Smooth muscle cell (in vitro differentiated cells): ENCODE data around the gene GRB10. TPM values are rescaled to one million over a fixed set of nuclear protein-coding genes. Genes with fewer than 3 reads are reported as not detected.

ENCODE experiments used
- DNase-seq: peaks from one replicate; lab custom pipeline; 2025; ENCODE audit not compliant: unreplicated experiment; lab: John Stamatoyannopoulos, UW
- H2AFZ ChIP-seq: fragments of 200-600 bp; sonication (generic); 2 replicates; pipeline ENCODE4 v1.6.0; 2016; ENCODE audit warnings: antibody characterized with exemption, low read depth, mild to moderate bottlenecking
- H3F3A ChIP-seq: fragments of 200-600 bp; sonication (generic); 2 replicates; pipeline ENCODE4 v1.6.0; 2017; ENCODE audit warnings: antibody characterized with exemption, low read depth
- H3K27ac ChIP-seq: fragments of 200-600 bp; sonication (generic); 2 replicates; pipeline ENCODE4 v1.5.1; 2016; ENCODE audit warnings: low read depth, mild to moderate bottlenecking
- H3K27me3 ChIP-seq: fragments of 200-600 bp; sonication (generic); 2 replicates; pipeline ENCODE4 v1.6.1; 2016; ENCODE audit warnings: low read depth, mild to moderate bottlenecking
- H3K36me3 ChIP-seq: fragments of 200-600 bp; sonication (generic); 2 replicates; pipeline ENCODE4 v1.5.1; 2016; ENCODE audit warnings: low read depth
- H3K4me1 ChIP-seq: fragments of 200-600 bp; sonication (generic); 2 replicates; pipeline ENCODE4 v1.5.1; 2016; ENCODE audit warnings: low read depth
- H3K4me2 ChIP-seq: fragments of 200-600 bp; sonication (generic); 2 replicates; pipeline ENCODE4 v1.6.0; 2016; ENCODE audit warnings: mild to moderate bottlenecking
- H3K4me3 ChIP-seq: fragments of 200-600 bp; sonication (generic); 2 replicates; pipeline ENCODE4 v1.5.1; 2016; ENCODE audit warnings: mild to moderate bottlenecking
- H3K79me2 ChIP-seq: fragments of 200-600 bp; sonication (generic); 2 replicates; pipeline ENCODE4 v1.6.0; 2016; ENCODE audit warnings: low read depth, mild to moderate bottlenecking
- H3K9ac ChIP-seq: fragments of 200-600 bp; sonication (generic); 2 replicates; pipeline ENCODE4 v1.6.0; 2016; ENCODE audit warnings: low read depth
- H3K9me3 ChIP-seq: fragments of 200-600 bp; sonication (generic); replicated peaks from 2 replicates; pipeline ENCODE4 v1.5.1; 2016; ENCODE audit warnings: low read depth
- H4K20me1 ChIP-seq: fragments of 200-600 bp; sonication (generic); 2 replicates; pipeline ENCODE4 v1.6.0; 2016; ENCODE audit warnings: low read depth
- CTCF ChIP-seq: fragments of 200-600 bp; sonication (generic); IDR thresholded peaks from 2 replicates; pipeline ENCODE4 v1.5.1; 2017; ENCODE audit warnings: borderline replicate concordance, mild to moderate bottlenecking, antibody characterized with exemption; ENCODE audit not compliant: insufficient read depth, poor library complexity, severe bottlenecking
- WGBS: methylation state at CpG from one replicate; pipeline ENCODE4 v1.1.7; 2016; ENCODE audit warnings: low lambda C conversion rate; 5-methylcytosine and 5-hydroxymethylcytosine counted together
- polyA plus RNA-seq: library from polyadenylated mRNA; unstranded; fragments of >200 nt; fragmentation: Nextera tagmentation; extraction: Ambion mirVana; gene quantifications from 2 replicates; pipeline ENCODE4 v1.2.1, GENCODE V29; 2016
- total RNA-seq: library from RNA; depleted of rRNA; stranded (reverse); fragments of >200 nt; gene quantifications from 2 replicates; pipeline ENCODE4 v1.2.3, GENCODE V29; 2014

Gene GRB10
- total and polyA plus RNA-seq, 2 experiments from 2014 or later = 18.0 to 20.1 TPM

- H3K4me3 ChIP-seq = peak overlapping the region; percentile 67
- peak overlapping the region; percentile 86 for H3K4me2 ChIP-seq
- TF ChIP-seq CTCF = no peak
- peaks cover 18% of the 10 kb centered on the region for H3F3A ChIP-seq
- no peaks in the 10 kb centered on the region for H3K36me3 ChIP-seq
- peaks cover 29% of the 10 kb centered on the region for H3K4me1 ChIP-seq
- no peaks in the 10 kb centered on the region for H3K9me3 ChIP-seq
- peak overlapping the region; percentile 91 for H2AFZ ChIP-seq
- H3K9ac ChIP-seq = peak overlapping the region; percentile 37
- peaks cover 27% of the 10 kb centered on the region for H4K20me1 ChIP-seq
- H3K79me2 ChIP-seq = peaks cover 28% of the 10 kb centered on the region
- peak overlapping the region; percentile 17 for H3K27ac ChIP-seq
- no peaks in the 10 kb centered on the region for H3K27me3 ChIP-seq
- WGBS = 49% methylated on average over 18 of the region's 18 CpGs
- no peak for DNase-seq
Observed at GRCh38 chr7:50793947-50794570, 11.4 kb upstream of the GRB10 start.

GRCh38 chr7:50793120-50793946, 10.6 kb upstream of the GRB10 start:
- H3K4me2 ChIP-seq = peak overlapping the region; percentile 86
- WGBS = 1% methylated on average over 26 of the region's 113 CpGs
- H3F3A ChIP-seq = peaks cover 18% of the 10 kb centered on the region
- H2AFZ ChIP-seq = peak overlapping the region; percentile 91
- DNase-seq = peak; percentile 23
- H3K9me3 ChIP-seq = no peaks in the 10 kb centered on the region
- peaks cover 29% of the 10 kb centered on the region for H3K4me1 ChIP-seq
- peaks cover 36% of the 10 kb centered on the region for H3K79me2 ChIP-seq
- peaks cover 34% of the 10 kb centered on the region for H4K20me1 ChIP-seq
- peak overlapping the region; percentile 67 for H3K4me3 ChIP-seq
- H3K27ac ChIP-seq = peak overlapping the region; percentile 17
- peak overlapping the region; percentile 37 for H3K9ac ChIP-seq
- H3K36me3 ChIP-seq = no peaks in the 10 kb centered on the region
- H3K27me3 ChIP-seq = no peaks in the 10 kb centered on the region
- no peak for TF ChIP-seq CTCF

GRCh38 chr7:50792342-50793119, 9.8 kb upstream of the GRB10 start:
- H2AFZ ChIP-seq = peak overlapping the region; percentile 3
- under 1% methylated on average over 47 of the region's 91 CpGs for WGBS
- peak overlapping the region; percentile 53 for H3K27ac ChIP-seq
- peak overlapping the region; percentile 30 for H3K9ac ChIP-seq
- H3K9me3 ChIP-seq = no peaks in the 10 kb centered on the region
- H3K4me2 ChIP-seq = peak overlapping the region; percentile 83
- peaks cover 18% of the 10 kb centered on the region for H3F3A ChIP-seq
- H3K79me2 ChIP-seq = peaks cover 44% of the 10 kb centered on the region
- H3K4me1 ChIP-seq = peaks cover 29% of the 10 kb centered on the region
- peaks cover 42% of the 10 kb centered on the region for H4K20me1 ChIP-seq
- no peaks in the 10 kb centered on the region for H3K27me3 ChIP-seq
- DNase-seq = no peak
- TF ChIP-seq CTCF = no peak
- no peaks in the 10 kb centered on the region for H3K36me3 ChIP-seq
- peak overlapping the region; percentile 67 for H3K4me3 ChIP-seq
